K562 (cell line): ENCODE measurements around the gene KCND1. TPM values are rescaled to one million over a fixed set of nuclear protein-coding genes. Genes with fewer than 3 reads are reported as not detected.

ENCODE experiments used
- ADNP ChIP-seq: fragments of 200-800 bp; sonication (Bioruptor generic); IDR thresholded peaks from 2 replicates; pipeline ENCODE4 v1.6.1; 2016; ENCODE audit warnings: missing genetic modification characterization, missing compliant biosample characterization
- BACH1 ChIP-seq: fragments of 200-800 bp; sonication (Bioruptor generic); IDR thresholded peaks from 2 replicates; pipeline ENCODE4 v1.6.1; 2016; ENCODE audit warnings: missing genetic modification characterization, missing compliant biosample characterization
- BCL6 ChIP-seq: fragments of 250-450 bp; sonication (Bioruptor Pico); IDR thresholded peaks from 2 replicates; pipeline ENCODE4 v1.4.0; 2020
- DDX20 ChIP-seq: fragments of 450-650 bp; IDR thresholded peaks from 2 replicates; pipeline ENCODE4 v1.6.1; 2016; ENCODE audit warnings: missing genetic modification characterization, low read depth, mild to moderate bottlenecking, missing compliant biosample characterization, moderate library complexity
- FOXP1 ChIP-seq: sonication (generic); formaldehyde crosslinking; IDR thresholded peaks from 2 replicates; pipeline ENCODE4 v1.8.0; 2022; ENCODE audit warnings: mild to moderate bottlenecking, missing genetic modification reagents
- KDM4B ChIP-seq, 2 experiments: fragments of 450-650 bp in 1 of 2; sonication (generic) in 1 of 2; IDR thresholded peaks; 2 replicates each; pipeline ENCODE4 v1.6.1; 2016 to 2017; ENCODE audit warnings: borderline replicate concordance in 2 of 2, antibody characterized with exemption in 1 of 2, low read depth in 1 of 2, mild to moderate bottlenecking in 1 of 2
- MECOM ChIP-seq: fragments of 250-450 bp; sonication (Bioruptor Pico); IDR thresholded peaks from 2 replicates; pipeline ENCODE4 v1.8.0; 2022; ENCODE audit warnings: inconsistent platforms
- MIER1 ChIP-seq: fragments of 450-650 bp; IDR thresholded peaks from 2 replicates; pipeline ENCODE4 v1.6.1; 2016; ENCODE audit warnings: antibody characterized with exemption, mild to moderate bottlenecking, low read depth
- NCOA4 ChIP-seq: fragments of 450-650 bp; IDR thresholded peaks from 2 replicates; pipeline ENCODE4 v1.6.1; 2018; ENCODE audit warnings: mild to moderate bottlenecking; ENCODE audit not compliant: partially characterized antibody
- PCBP2 ChIP-seq: fragments of 200-400 bp; formaldehyde crosslinking; IDR thresholded peaks from 2 replicates; pipeline ENCODE4 v1.6.1; 2018; ENCODE audit warnings: low read length, low read depth, mild to moderate bottlenecking, moderate library complexity; ENCODE audit not compliant: poor library complexity, severe bottlenecking
- RBM17 ChIP-seq: fragments of 200-400 bp; formaldehyde crosslinking; IDR thresholded peaks from 2 replicates; pipeline ENCODE4 v1.6.1; 2017; ENCODE audit warnings: low read depth, mild to moderate bottlenecking, low read length, borderline replicate concordance
- SNRNP70 ChIP-seq: fragments of 200-400 bp; formaldehyde crosslinking; optimal IDR thresholded peaks from 2 replicates; pipeline ENCODE3; 2017; ENCODE audit warnings: low read depth, low read length
- SUPT5H ChIP-seq: fragments of 450-650 bp; IDR thresholded peaks from 2 replicates; pipeline ENCODE4 v1.6.1; 2016
- TFAM ChIP-seq: fragments of 250-450 bp; sonication (Bioruptor Pico); conservative IDR thresholded peaks from 2 replicates; pipeline ENCODE4 v1.5.0; 2021; ENCODE audit warnings: mild to moderate bottlenecking, moderate library complexity
- U2AF1 ChIP-seq: fragments of 200-400 bp; formaldehyde crosslinking; optimal IDR thresholded peaks from 2 replicates; pipeline ENCODE3; 2017; ENCODE audit warnings: mild to moderate bottlenecking, low read depth, low read length, moderate library complexity
- XRCC4 ChIP-seq: IDR thresholded peaks from one replicate; pipeline ENCODE4 v1.6.1; 2011; ENCODE audit not compliant: insufficient read depth, insufficient read length; ENCODE audit errors: extremely low read depth
- ZEB2 ChIP-seq: fragments of 450-650 bp; IDR thresholded peaks from 2 replicates; pipeline ENCODE4 v1.6.1; 2016
- ZNF232 ChIP-seq: sonication (generic); formaldehyde crosslinking; IDR thresholded peaks from 2 replicates; pipeline ENCODE4 v1.8.0; 2022; ENCODE audit warnings: mild to moderate bottlenecking, missing genetic modification reagents
- ZNF507 ChIP-seq: conservative IDR thresholded peaks from 2 replicates; pipeline ENCODE4 v1.6.1; 2017; ENCODE audit warnings: missing genetic modification characterization, missing compliant biosample characterization
- ZNF551 ChIP-seq: fragments of 250-450 bp; sonication (Bioruptor Pico); IDR thresholded peaks from 2 replicates; pipeline ENCODE4 v1.5.0; 2021; ENCODE audit warnings: mild to moderate bottlenecking, moderate library complexity
- ZNF778 ChIP-seq: fragments of 450-650 bp; formaldehyde crosslinking; IDR thresholded peaks from 2 replicates; pipeline ENCODE4 v1.4.0; 2020; ENCODE audit warnings: mild to moderate bottlenecking, moderate library complexity
- polyA plus RNA-seq, 8 experiments: library from polyadenylated mRNA; depleted of rRNA in 4 of 8; stranded (reverse) in 5 of 8; unstranded in 3 of 8; fragments of >200 nt; fragmentation: Nextera tagmentation in 2 of 8; fragmentation: Illumina TruSeq in 1 of 8; extraction: Ambion mirVana in 2 of 8; extraction: Trizol in 1 of 8; gene quantifications; 2 replicates each; pipeline versions ENCODE4 v1.2.1 to v1.2.3, GENCODE V29; 2011 to 2014; ENCODE audit warnings: inconsistent platforms in 1 of 8, missing spikeins in 1 of 8
- total RNA-seq, 7 experiments: library from RNA; depleted of rRNA in 6 of 7; stranded (reverse); fragments of >200 nt in 6 of 7; fragmentation: Illumina TruSeq in 2 of 7; extraction: Trizol in 2 of 7; gene quantifications; 2 replicates each; pipeline versions ENCODE4 v1.2.1 to v1.2.3, GENCODE V29; 2011 to 2021; ENCODE audit warnings: low replicate concordance in 1 of 7
- TF ChIP-seq, protein P1 (sequence below): fragments of 250-450 bp; sonication (Bioruptor Pico); IDR thresholded peaks from 2 replicates; pipeline ENCODE4 v1.8.0; 2021; ENCODE audit warnings: moderate library complexity, mild to moderate bottlenecking, inconsistent platforms
- TF ChIP-seq, protein P2 (sequence below): sonication (generic); formaldehyde crosslinking; IDR thresholded peaks from 2 replicates; pipeline ENCODE4 v1.8.0; 2022; ENCODE audit warnings: mild to moderate bottlenecking, missing genetic modification reagents
- TF ChIP-seq, protein P3 (sequence below): fragments of 450-650 bp; IDR thresholded peaks from 2 replicates; pipeline ENCODE4 v1.6.1; 2018; ENCODE audit not compliant: partially characterized antibody

The KCND1 gene
- total and polyA plus RNA-seq, 9 of the 15 experiments (the other 6 are each of a cell fraction or from before 2014, with no cell fraction given): 0.06 to 0.83 (median 0.39) TPM; not detected in 1

DNA sequence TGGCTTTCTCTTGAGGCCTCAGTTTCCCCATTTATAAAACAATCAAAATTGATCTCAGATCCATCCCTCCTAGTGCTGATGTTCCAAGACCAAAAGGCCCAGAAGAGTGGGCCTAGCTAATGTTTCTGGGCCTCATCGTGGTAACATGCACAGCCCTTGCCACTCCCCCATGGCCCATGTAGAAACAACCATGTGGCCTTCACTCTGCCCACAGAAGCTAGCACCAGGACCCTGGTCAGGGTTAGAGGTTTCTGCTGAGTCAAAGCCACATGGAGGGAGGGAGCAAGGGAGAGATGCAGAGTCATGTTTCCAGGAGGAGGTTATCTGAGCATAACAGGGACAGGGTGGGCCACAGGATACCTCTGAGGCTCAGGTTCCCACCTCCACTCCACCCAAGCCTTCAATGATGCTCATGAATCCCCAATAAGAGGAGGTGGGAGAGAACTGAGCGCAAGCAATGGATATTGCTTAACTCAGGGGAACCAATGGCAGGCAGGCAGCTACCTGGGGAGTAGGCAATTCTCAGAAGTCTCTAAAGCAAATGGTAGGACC is 31.2 kb downstream of the KCND1 start (continued):
- TF ChIP-seq XRCC4 (no peak), MECOM (CRISPR knock-in tag) (peak; percentile 58; the same call in 1 of the 2 replicates), ZNF232 (CRISPR knock-in tag) (no peak), SNRNP70 (no peak), ZNF778 (CRISPR knock-in tag) (no peak), PCBP2 (no peak), SUPT5H (no peak), FOXP1 (CRISPR knock-in tag) (no peak; the same call in 1 of the 2 replicates), BACH1 (tag) (peak; percentile 98), ZNF507 (tag) (no peak), NCOA4 (no peak), ZEB2 (peak; percentile 89), DDX20 (tag) (no peak), KDM4B (IDR thresholded peaks at IDR 0.05; ENCODE audit: borderline replicate concordance in 2 of 2, low read depth in 1 of 2) (no peak), BCL6 (CRISPR knock-in tag) (no peak), MIER1 (no peak), U2AF1 (no peak), ADNP (tag) (no peak), ZNF551 (no peak), RBM17 (no peak), TFAM (CRISPR knock-in tag) (no peak)
- TF ChIP-seq, protein P1, sequence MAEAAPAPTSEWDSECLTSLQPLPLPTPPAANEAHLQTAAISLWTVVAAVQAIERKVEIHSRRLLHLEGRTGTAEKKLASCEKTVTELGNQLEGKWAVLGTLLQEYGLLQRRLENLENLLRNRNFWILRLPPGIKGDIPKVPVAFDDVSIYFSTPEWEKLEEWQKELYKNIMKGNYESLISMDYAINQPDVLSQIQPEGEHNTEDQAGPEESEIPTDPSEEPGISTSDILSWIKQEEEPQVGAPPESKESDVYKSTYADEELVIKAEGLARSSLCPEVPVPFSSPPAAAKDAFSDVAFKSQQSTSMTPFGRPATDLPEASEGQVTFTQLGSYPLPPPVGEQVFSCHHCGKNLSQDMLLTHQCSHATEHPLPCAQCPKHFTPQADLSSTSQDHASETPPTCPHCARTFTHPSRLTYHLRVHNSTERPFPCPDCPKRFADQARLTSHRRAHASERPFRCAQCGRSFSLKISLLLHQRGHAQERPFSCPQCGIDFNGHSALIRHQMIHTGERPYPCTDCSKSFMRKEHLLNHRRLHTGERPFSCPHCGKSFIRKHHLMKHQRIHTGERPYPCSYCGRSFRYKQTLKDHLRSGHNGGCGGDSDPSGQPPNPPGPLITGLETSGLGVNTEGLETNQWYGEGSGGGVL: no peak
- TF ChIP-seq, protein P2, sequence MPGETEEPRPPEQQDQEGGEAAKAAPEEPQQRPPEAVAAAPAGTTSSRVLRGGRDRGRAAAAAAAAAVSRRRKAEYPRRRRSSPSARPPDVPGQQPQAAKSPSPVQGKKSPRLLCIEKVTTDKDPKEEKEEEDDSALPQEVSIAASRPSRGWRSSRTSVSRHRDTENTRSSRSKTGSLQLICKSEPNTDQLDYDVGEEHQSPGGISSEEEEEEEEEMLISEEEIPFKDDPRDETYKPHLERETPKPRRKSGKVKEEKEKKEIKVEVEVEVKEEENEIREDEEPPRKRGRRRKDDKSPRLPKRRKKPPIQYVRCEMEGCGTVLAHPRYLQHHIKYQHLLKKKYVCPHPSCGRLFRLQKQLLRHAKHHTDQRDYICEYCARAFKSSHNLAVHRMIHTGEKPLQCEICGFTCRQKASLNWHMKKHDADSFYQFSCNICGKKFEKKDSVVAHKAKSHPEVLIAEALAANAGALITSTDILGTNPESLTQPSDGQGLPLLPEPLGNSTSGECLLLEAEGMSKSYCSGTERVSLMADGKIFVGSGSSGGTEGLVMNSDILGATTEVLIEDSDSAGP (CRISPR knock-in tag): no peak
- TF ChIP-seq, protein P3, sequence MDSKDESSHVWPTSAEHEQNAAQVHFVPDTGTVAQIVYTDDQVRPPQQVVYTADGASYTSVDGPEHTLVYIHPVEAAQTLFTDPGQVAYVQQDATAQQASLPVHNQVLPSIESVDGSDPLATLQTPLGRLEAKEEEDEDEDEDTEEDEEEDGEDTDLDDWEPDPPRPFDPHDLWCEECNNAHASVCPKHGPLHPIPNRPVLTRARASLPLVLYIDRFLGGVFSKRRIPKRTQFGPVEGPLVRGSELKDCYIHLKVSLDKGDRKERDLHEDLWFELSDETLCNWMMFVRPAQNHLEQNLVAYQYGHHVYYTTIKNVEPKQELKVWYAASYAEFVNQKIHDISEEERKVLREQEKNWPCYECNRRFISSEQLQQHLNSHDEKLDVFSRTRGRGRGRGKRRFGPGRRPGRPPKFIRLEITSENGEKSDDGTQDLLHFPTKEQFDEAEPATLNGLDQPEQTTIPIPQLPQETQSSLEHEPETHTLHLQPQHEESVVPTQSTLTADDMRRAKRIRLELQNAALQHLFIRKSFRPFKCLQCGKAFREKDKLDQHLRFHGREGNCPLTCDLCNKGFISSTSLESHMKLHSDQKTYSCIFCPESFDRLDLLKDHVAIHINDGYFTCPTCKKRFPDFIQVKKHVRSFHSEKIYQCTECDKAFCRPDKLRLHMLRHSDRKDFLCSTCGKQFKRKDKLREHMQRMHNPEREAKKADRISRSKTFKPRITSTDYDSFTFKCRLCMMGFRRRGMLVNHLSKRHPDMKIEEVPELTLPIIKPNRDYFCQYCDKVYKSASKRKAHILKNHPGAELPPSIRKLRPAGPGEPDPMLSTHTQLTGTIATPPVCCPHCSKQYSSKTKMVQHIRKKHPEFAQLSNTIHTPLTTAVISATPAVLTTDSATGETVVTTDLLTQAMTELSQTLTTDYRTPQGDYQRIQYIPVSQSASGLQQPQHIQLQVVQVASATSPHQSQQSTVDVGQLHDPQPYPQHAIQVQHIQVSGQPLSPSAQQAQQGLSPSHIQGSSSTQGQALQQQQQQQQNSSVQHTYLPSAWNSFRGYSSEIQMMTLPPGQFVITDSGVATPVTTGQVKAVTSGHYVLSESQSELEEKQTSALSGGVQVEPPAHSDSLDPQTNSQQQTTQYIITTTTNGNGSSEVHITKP: peak; percentile 71
